RWPE2 (cell line): ENCODE data around the gene KIF20B.
A peak's percentile ranks its signal among the peaks of the same experiment; 100 is the strongest.

Experiments used
- ATAC-seq: fragments of 200-7000 bp; cut with Tn5 transposase; 3 replicates; pipeline ENCODE4 v1.9.1; 2021; ENCODE audit warnings: low read depth
- DNase-seq: peaks from one replicate; pipeline ENCODE4 v3.0.0-alpha.2; 2020; ENCODE audit warnings: low spot score
- H3K27ac ChIP-seq: fragments of 450-650 bp; 2 replicates; pipeline ENCODE4 v1.5.1; 2017; ENCODE audit warnings: mild to moderate bottlenecking; ENCODE audit not compliant: poor library complexity, severe bottlenecking
- H3K27me3 ChIP-seq: fragments of 250-450 bp; sonication (Bioruptor Pico); 2 replicates; pipeline ENCODE4 v1.5.1; 2021; ENCODE audit warnings: mild to moderate bottlenecking, moderate library complexity; ENCODE audit not compliant: insufficient read depth, poor library complexity, severe bottlenecking
- H3K36me3 ChIP-seq: fragments of 250-450 bp; sonication (Bioruptor Pico); 2 replicates; pipeline ENCODE4 v1.5.1; 2020; ENCODE audit warnings: low read depth, mild to moderate bottlenecking, moderate library complexity
- H3K4me1 ChIP-seq: fragments of 250-450 bp; sonication (Bioruptor Pico); 2 replicates; pipeline ENCODE4 v1.5.1; 2021; ENCODE audit warnings: mild to moderate bottlenecking, moderate library complexity; ENCODE audit not compliant: insufficient read depth, poor library complexity, severe bottlenecking
- H3K4me3 ChIP-seq: fragments of 250-450 bp; sonication (Bioruptor Pico); 2 replicates; pipeline ENCODE4 v1.5.1; 2021; ENCODE audit warnings: mild to moderate bottlenecking, moderate library complexity; ENCODE audit not compliant: severe bottlenecking
- H3K9me3 ChIP-seq: fragments of 250-450 bp; sonication (Bioruptor Pico); 2 replicates; pipeline ENCODE4 v1.5.1; 2021; ENCODE audit warnings: mild to moderate bottlenecking, moderate library complexity; ENCODE audit not compliant: severe bottlenecking
- TF ChIP-seq, protein P1 (sequence below): fragments of 450-650 bp; IDR thresholded peaks from one replicate; pipeline ENCODE4 v1.5.1; 2017; ENCODE audit warnings: mild to moderate bottlenecking, moderate library complexity; ENCODE audit not compliant: poor library complexity, severe bottlenecking

Gene KIF20B

DNA sequence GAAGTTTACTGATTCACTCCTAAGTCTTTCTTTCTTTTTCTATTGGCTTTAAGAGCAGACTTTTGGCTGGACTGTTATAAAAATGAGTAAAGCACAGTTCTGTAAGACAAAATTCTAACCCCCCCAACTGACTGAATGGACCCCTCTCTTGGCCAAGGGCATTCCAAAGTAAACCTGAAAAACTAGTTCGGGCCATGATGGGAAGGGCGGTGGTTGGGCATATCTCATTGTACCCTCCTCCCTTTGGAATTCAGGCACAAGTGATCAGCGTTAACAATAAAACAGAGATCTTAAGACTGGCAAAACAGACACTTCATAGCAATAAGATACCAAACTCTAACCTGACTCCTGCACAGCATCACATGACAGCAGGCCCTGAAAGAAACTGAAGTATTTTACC, 6.1 kb upstream of the KIF20B start:
- no peak overlapping the region for H3K27ac ChIP-seq
- H3K36me3 ChIP-seq = no peaks in the 10 kb centered on the region
- TF ChIP-seq, protein P1, sequence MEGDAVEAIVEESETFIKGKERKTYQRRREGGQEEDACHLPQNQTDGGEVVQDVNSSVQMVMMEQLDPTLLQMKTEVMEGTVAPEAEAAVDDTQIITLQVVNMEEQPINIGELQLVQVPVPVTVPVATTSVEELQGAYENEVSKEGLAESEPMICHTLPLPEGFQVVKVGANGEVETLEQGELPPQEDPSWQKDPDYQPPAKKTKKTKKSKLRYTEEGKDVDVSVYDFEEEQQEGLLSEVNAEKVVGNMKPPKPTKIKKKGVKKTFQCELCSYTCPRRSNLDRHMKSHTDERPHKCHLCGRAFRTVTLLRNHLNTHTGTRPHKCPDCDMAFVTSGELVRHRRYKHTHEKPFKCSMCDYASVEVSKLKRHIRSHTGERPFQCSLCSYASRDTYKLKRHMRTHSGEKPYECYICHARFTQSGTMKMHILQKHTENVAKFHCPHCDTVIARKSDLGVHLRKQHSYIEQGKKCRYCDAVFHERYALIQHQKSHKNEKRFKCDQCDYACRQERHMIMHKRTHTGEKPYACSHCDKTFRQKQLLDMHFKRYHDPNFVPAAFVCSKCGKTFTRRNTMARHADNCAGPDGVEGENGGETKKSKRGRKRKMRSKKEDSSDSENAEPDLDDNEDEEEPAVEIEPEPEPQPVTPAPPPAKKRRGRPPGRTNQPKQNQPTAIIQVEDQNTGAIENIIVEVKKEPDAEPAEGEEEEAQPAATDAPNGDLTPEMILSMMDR = no peak
- no peak overlapping the region for H3K4me3 ChIP-seq
- ATAC-seq (no peak), DNase-seq (no peak)
- H3K9me3 ChIP-seq = no peaks in the 10 kb centered on the region
- H3K4me1 ChIP-seq = peaks cover 2% of the 10 kb centered on the region
- no peaks in the 10 kb centered on the region for H3K27me3 ChIP-seq

GRCh38 chr10:89697946-89698345, 3.4 kb upstream of the KIF20B start:
- Histone ChIP-seq H3K4me3 (no peak overlapping the region), H3K27ac (no peak overlapping the region), H3K27me3 (no peaks in the 10 kb centered on the region), H3K36me3 (no peaks in the 10 kb centered on the region), H3K9me3 (no peaks in the 10 kb centered on the region), H3K4me1 (peaks cover 2% of the 10 kb centered on the region)
- TF ChIP-seq, protein P1 = no peak
- no peak for ATAC-seq
- no peak for DNase-seq

GRCh38 chr10:89699581-89700064, 1.8 kb upstream of the KIF20B start:
- Histone ChIP-seq H3K9me3 (no peaks in the 10 kb centered on the region), H3K27ac (no peak overlapping the region), H3K27me3 (no peaks in the 10 kb centered on the region), H3K4me1 (peaks cover 6% of the 10 kb centered on the region), H3K36me3 (peaks cover under 1% of the 10 kb centered on the region; the same call in 1 of the 2 replicates), H3K4me3 (no peak overlapping the region)
- TF ChIP-seq, protein P1 = no peak
- DNase-seq (no peak), ATAC-seq (no peak)

- DNase-seq (no peak), ATAC-seq (peak; percentile 51)
- H3K4me3 ChIP-seq = peak overlapping the region; percentile 58
- peak overlapping the region; percentile 88 for H3K27ac ChIP-seq
- H3K4me1 ChIP-seq = peaks cover 13% of the 10 kb centered on the region
- peaks cover 13% of the 10 kb centered on the region for H3K36me3 ChIP-seq
- H3K9me3 ChIP-seq = no peaks in the 10 kb centered on the region
- H3K27me3 ChIP-seq = no peaks in the 10 kb centered on the region
- TF ChIP-seq, protein P1 = no peak
Observed at GRCh38 chr10:89700923-89701241, 508 bp upstream of the KIF20B start.

GRCh38 chr10:89702121-89702480, 711 bp downstream of the KIF20B start:
- Histone ChIP-seq H3K27me3 (no peaks in the 10 kb centered on the region), H3K4me1 (peaks cover 13% of the 10 kb centered on the region), H3K9me3 (no peaks in the 10 kb centered on the region), H3K4me3 (peak overlapping the region; percentile 58), H3K36me3 (peaks cover 22% of the 10 kb centered on the region), H3K27ac (peak overlapping the region; percentile 88)
- TF ChIP-seq, protein P1 = no peak
- no peak for ATAC-seq
- DNase-seq = no peak
